Measurements from ENCODE around the gene HERC2. TPM values are rescaled to one million over a fixed set of nuclear protein-coding genes. Genes with fewer than 3 reads are reported as not detected.
"Not testable (repeated sequence)": the region's sequence is repeated elsewhere in the genome, so short reads cannot be mapped to it uniquely, and the experiment has no call there.

HERC2 gene
- total RNA-seq, 4 donors from 2014 or later: 59.3 to 88.1 (median 71.0) TPM

GRCh38 chr15:28227303-28227702, 94.7 kb downstream of the HERC2 start:
- H3K27me3 ChIP-seq; H3K4me3 ChIP-seq (replicated peaks in 1 of 3); H3K27ac ChIP-seq; H3K9me3 ChIP-seq; H3K36me3 ChIP-seq; intact Hi-C loops (cut with DNase I); H3K4me1 ChIP-seq: not testable (repeated sequence)
- 48 to 52% methylated on average over 1 of the region's 1 CpG for WGBS, 2 donors
- TF ChIP-seq CTCF (IDR thresholded peaks at IDR 0.05): peak in 3 of 6 experiments; percentile 17 to 43 (median 36)
- DNase-seq: peak; percentile 18 to 44

- WGBS, 2 donors: 70 to 80% methylated on average over 7 of the region's 7 CpGs
- H3K4me3 ChIP-seq (replicated peaks in 1 of 3); H3K9me3 ChIP-seq; H3K27ac ChIP-seq; H3K4me1 ChIP-seq; H3K27me3 ChIP-seq; intact Hi-C loops (cut with DNase I): not testable (repeated sequence)
- peaks cover 12 to 21% of the 10 kb centered on the region in 2 donors for H3K36me3 ChIP-seq
- DNase-seq: peak; percentile 28 to 41
Measured at GRCh38 chr15:28222612-28223011, 99.4 kb downstream of the HERC2 start.

GRCh38 chr15:28221696-28222095, 100.3 kb downstream of the HERC2 start:
- H3K9me3 ChIP-seq; H3K27ac ChIP-seq; intact Hi-C loops (cut with DNase I); DNase-seq; H3K4me3 ChIP-seq (replicated peaks in 1 of 3); H3K27me3 ChIP-seq; H3K4me1 ChIP-seq: not testable (repeated sequence)
- 97 to 100% methylated on average over 3 of the region's 4 CpGs for WGBS, 2 donors
- H3K36me3 ChIP-seq: peaks cover 12 to 21% of the 10 kb centered on the region in 2 donors

- TF ChIP-seq POLR2A (IDR thresholded peaks at IDR 0.05): no peak
- TF ChIP-seq CTCF (IDR thresholded peaks at IDR 0.05): no peak
- no peak overlapping the region for H3K4me3 ChIP-seq (replicated peaks in 1 of 3)
- no peaks in the 10 kb centered on the region for H3K4me1 ChIP-seq
- DNase-seq: no peak
- no peaks in the 10 kb centered on the region for H3K9me3 ChIP-seq
- H3K27ac ChIP-seq: no peak overlapping the region
- no peaks in the 10 kb centered on the region for H3K27me3 ChIP-seq
- intact Hi-C loops (cut with DNase I): no loop called here
- H3K36me3 ChIP-seq: peaks cover 17 to 32% of the 10 kb centered on the region in 2 donors
- 94 to 96% methylated on average over 10 of the region's 10 CpGs for WGBS, 2 donors
Measured at GRCh38 chr15:28219116-28219515, 102.9 kb downstream of the HERC2 start.

- H3K36me3 ChIP-seq: peaks cover 22 to 39% of the 10 kb centered on the region in 2 donors
- DNase-seq; H3K4me3 ChIP-seq (replicated peaks in 1 of 3); H3K4me1 ChIP-seq; intact Hi-C loops (cut with DNase I); H3K27ac ChIP-seq; H3K27me3 ChIP-seq; H3K9me3 ChIP-seq: not testable (repeated sequence)
- 98 to 99% methylated on average over 14 of the region's 14 CpGs for WGBS, 2 donors
Measured at GRCh38 chr15:28216946-28217546, 104.9 kb downstream of the HERC2 start.

GRCh38 chr15:28215521-28215920, 106.5 kb downstream of the HERC2 start:
- H3K27ac ChIP-seq; DNase-seq; H3K4me1 ChIP-seq; H3K9me3 ChIP-seq; intact Hi-C loops (cut with DNase I); H3K4me3 ChIP-seq (replicated peaks in 1 of 3); H3K27me3 ChIP-seq: not testable (repeated sequence)
- peaks cover 27 to 41% of the 10 kb centered on the region in 2 donors for H3K36me3 ChIP-seq
- WGBS, 2 donors: 92 to 93% methylated on average over 14 of the region's 14 CpGs

- H3K4me1 ChIP-seq; intact Hi-C loops (cut with DNase I); H3K9me3 ChIP-seq; H3K27me3 ChIP-seq; H3K27ac ChIP-seq; DNase-seq; H3K4me3 ChIP-seq (replicated peaks in 1 of 3): not testable (repeated sequence)
- WGBS, 2 donors: 95 to 99% methylated on average over 17 to 33 of the region's 39 CpGs
- H3K36me3 ChIP-seq: peaks cover 21 to 34% of the 10 kb centered on the region in 2 donors
Measured at GRCh38 chr15:28214006-28214790, 107.8 kb downstream of the HERC2 start.

- WGBS, 2 donors: 86 to 87% methylated on average over 5 of the region's 8 CpGs
- DNase-seq; H3K27me3 ChIP-seq; H3K27ac ChIP-seq; intact Hi-C loops (cut with DNase I); H3K4me1 ChIP-seq; H3K4me3 ChIP-seq (replicated peaks in 1 of 3); H3K9me3 ChIP-seq: not testable (repeated sequence)
- H3K36me3 ChIP-seq: peaks cover 15 to 31% of the 10 kb centered on the region in 2 donors
Measured at GRCh38 chr15:28213393-28213792, 108.6 kb downstream of the HERC2 start.
